Cardiac fibroblast (primary cell): Measurements from ENCODE around the gene FER1L5.

Source experiments
- DNase-seq, 2 donors: peaks; one replicate each; pipeline versions ENCODE4 v3.0.0 to v3.0.0-alpha.2; 2010; ENCODE audit warnings: low read depth in 2 of 2
- H3K4me3 ChIP-seq, 2 donors: replicated peaks in 1 of 2; 1 replicate in 1 of 2; 2 replicates in 1 of 2; pipeline ENCODE4 v1.5.1; 2011; ENCODE audit warnings: low read depth in 2 of 2, low read length in 2 of 2, mild to moderate bottlenecking in 2 of 2, moderate library complexity in 1 of 2
- CTCF ChIP-seq: IDR thresholded peaks from one replicate; pipeline ENCODE4 v1.5.1; 2011; ENCODE audit warnings: low read depth, mild to moderate bottlenecking, low read length, inconsistent platforms

Gene FER1L5

DNA sequence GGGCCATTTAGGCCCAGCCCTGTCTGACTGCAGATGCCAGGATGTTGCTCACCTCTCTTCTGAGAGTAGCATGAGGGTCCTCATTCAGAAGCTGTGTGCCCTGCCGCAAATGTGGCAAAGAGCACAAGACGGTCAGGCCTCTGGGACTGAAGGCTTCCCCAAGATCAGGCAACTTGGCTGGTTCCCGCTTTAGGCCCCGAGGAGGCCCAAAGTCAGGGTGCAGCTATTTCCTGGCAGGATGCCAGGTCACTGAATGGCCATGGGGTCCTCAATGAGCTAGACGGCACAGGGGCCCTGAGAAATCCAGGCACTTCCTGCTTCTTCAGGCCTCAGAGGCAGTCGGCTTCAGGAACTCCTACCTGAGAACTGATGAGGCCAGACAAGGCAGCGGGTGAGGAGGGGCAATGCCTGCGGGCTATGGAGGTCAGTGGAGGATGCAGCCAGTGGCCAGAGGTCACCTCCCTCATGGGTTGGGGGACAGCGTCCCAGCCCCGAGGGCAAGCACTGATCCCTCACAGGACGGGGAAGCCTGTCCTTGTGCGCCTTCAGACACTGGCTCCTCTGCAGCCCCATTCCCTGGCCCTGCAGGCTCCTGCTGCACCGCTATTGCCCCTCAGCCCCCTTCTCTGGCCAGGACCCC is 52.4 kb downstream of the FER1L5 start:
- no peak for DNase-seq
- no peak for TF ChIP-seq CTCF

GRCh38 chr2:96695602-96696001 is 53.0 kb downstream of the FER1L5 start:
- H3K4me3 ChIP-seq: no peak overlapping the region
- TF ChIP-seq CTCF: no peak
- no peak for DNase-seq

More for the DNA sequence above, 52.4 kb downstream of the FER1L5 start:
- no peak overlapping the region for H3K4me3 ChIP-seq

- TF ChIP-seq CTCF: no peak
- H3K4me3 ChIP-seq: no peak overlapping the region
- no peak for DNase-seq
Measured at GRCh38 chr2:96697476-96697875, 54.9 kb downstream of the FER1L5 start.

DNA sequence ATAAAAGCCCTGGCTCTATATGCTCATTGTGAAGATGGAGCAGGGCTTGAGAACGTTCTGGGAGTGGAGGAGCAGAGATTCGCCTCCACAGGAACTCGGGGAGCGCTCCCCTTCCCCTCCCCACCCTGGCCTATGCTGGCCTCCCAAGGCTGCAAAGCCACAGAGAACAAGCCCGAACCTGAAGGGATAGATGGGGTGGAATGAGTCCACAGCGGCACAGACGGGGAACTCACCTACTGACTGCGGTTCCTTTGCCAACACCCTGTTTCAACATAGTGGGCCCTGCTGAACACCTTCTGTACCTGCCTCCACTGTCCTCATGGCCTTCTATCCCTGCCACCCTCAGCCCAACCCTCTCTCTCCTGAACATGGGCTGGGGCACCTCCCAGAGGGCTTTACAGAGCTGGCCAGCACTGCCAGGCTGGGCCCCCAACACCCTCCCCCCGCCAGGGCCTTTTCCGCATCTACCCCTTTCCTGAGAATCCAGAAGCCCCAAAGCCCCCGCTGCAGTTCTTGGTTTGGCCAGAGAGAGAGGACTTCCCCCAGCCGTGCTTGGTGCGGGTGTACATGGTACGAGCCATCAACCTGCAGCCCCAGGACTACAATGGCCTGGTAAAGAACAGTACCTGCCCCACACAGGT is 55.8 kb downstream of the FER1L5 start:
- no peak for TF ChIP-seq CTCF
- no peak for DNase-seq
- no peak overlapping the region for H3K4me3 ChIP-seq

- DNase-seq: no peak
- no peak for TF ChIP-seq CTCF
Measured at GRCh38 chr2:96699021-96699420, 56.5 kb downstream of the FER1L5 start.

GRCh38 chr2:96699621-96700020 is 57.1 kb downstream of the FER1L5 start:
- no peak for DNase-seq
- H3K4me3 ChIP-seq: no peak overlapping the region
- TF ChIP-seq CTCF: no peak

More at GRCh38 chr2:96699021-96699420, 56.5 kb downstream of the FER1L5 start:
- H3K4me3 ChIP-seq: no peak overlapping the region
